IMR-90 (cell line): ENCODE data around the gene HGF.

Source experiments
- BHLHE40 ChIP-seq: fragments of 150-350 bp; IDR thresholded peaks from 2 replicates; pipeline ENCODE4 v1.6.1; 2016; ENCODE audit warnings: mild to moderate bottlenecking, low read depth, low read length
- CEBPB ChIP-seq: IDR thresholded peaks from 2 replicates; pipeline ENCODE4 v1.6.1; 2012; ENCODE audit warnings: low read depth, low read length, improper control_type of control experiment
- CHD1 ChIP-seq: IDR thresholded peaks from 2 replicates; pipeline ENCODE4 v1.6.1; 2012; ENCODE audit warnings: low read depth, low read length, improper control_type of control experiment
- FOS ChIP-seq: fragments of 150-350 bp; IDR thresholded peaks from 2 replicates; pipeline ENCODE4 v1.6.1; 2016; ENCODE audit warnings: low read depth, low read length
- MAFK ChIP-seq: IDR thresholded peaks from 2 replicates; pipeline ENCODE4 v1.6.1; 2012; ENCODE audit warnings: low read depth, low read length, improper control_type of control experiment
- MXI1 ChIP-seq: IDR thresholded peaks from 2 replicates; pipeline ENCODE4 v1.6.1; 2012; ENCODE audit warnings: low read depth, mild to moderate bottlenecking, low read length, moderate library complexity, borderline replicate concordance
- NFE2L2 ChIP-seq: fragments of 150-350 bp; IDR thresholded peaks from 2 replicates; pipeline ENCODE4 v1.6.1; 2016; ENCODE audit warnings: low read depth, mild to moderate bottlenecking, low read length
- POLR2A ChIP-seq: IDR thresholded peaks from 2 replicates; pipeline ENCODE4 v1.6.1; 2012; ENCODE audit warnings: mild to moderate bottlenecking, low read depth, low read length
- RAD21 ChIP-seq: IDR thresholded peaks from 2 replicates; pipeline ENCODE4 v1.6.1; 2012; ENCODE audit warnings: low read length, improper control_type of control experiment
- RCOR1 ChIP-seq: IDR thresholded peaks from 2 replicates; pipeline ENCODE4 v1.6.1; 2012; ENCODE audit warnings: mild to moderate bottlenecking, low read length, improper control_type of control experiment; ENCODE audit not compliant: insufficient replicate concordance
- RFX5 ChIP-seq: IDR thresholded peaks from 2 replicates; pipeline ENCODE4 v1.8.0; 2012; ENCODE audit warnings: low read depth, mild to moderate bottlenecking, low read length, moderate library complexity
- TF ChIP-seq, protein P1 (sequence below): conservative IDR thresholded peaks from 2 replicates; pipeline ENCODE4 v1.5.1; 2012; ENCODE audit warnings: mild to moderate bottlenecking, low read depth, low read length, improper control_type of control experiment
- TF ChIP-seq, protein P2 (sequence below): fragments of 150-350 bp; IDR thresholded peaks from 2 replicates; pipeline ENCODE4 v1.6.1; 2016; ENCODE audit warnings: low read depth, mild to moderate bottlenecking, low read length, moderate library complexity, borderline replicate concordance
- TF ChIP-seq, protein P3 (sequence below): fragments of 150-350 bp; IDR thresholded peaks from 2 replicates; pipeline ENCODE4 v1.6.1; 2017; ENCODE audit warnings: mild to moderate bottlenecking, antibody characterized with exemption, low read length, low read depth

DNA sequence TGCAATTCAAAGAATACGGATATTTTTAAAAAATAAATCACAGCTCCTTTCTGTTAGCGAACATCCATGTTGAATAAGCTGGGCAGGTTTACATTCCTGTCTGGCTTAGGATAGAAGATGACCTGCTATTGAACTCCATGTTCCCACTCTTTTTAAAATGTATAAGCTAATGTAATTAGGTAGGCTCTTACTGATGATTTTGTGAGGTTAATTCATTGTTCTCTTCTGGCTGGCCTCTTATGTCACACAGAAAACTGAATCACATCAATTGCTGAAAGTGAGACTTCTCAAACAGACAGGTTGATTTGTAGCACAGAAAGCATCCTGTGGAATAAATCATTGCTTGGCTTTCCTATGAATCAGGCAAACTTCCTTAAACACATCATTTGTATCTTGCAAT, 24.2 kb downstream of the HGF start:
- TF ChIP-seq POLR2A (no peak), RCOR1 (no peak), FOS (no peak), CHD1 (no peak), MXI1 (no peak), MAFK (no peak), NFE2L2 (no peak), BHLHE40 (no peak), RFX5 (no peak), CEBPB (no peak), RAD21 (no peak)
- TF ChIP-seq, protein P1, sequence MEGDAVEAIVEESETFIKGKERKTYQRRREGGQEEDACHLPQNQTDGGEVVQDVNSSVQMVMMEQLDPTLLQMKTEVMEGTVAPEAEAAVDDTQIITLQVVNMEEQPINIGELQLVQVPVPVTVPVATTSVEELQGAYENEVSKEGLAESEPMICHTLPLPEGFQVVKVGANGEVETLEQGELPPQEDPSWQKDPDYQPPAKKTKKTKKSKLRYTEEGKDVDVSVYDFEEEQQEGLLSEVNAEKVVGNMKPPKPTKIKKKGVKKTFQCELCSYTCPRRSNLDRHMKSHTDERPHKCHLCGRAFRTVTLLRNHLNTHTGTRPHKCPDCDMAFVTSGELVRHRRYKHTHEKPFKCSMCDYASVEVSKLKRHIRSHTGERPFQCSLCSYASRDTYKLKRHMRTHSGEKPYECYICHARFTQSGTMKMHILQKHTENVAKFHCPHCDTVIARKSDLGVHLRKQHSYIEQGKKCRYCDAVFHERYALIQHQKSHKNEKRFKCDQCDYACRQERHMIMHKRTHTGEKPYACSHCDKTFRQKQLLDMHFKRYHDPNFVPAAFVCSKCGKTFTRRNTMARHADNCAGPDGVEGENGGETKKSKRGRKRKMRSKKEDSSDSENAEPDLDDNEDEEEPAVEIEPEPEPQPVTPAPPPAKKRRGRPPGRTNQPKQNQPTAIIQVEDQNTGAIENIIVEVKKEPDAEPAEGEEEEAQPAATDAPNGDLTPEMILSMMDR, result no peak
- TF ChIP-seq, protein P2, sequence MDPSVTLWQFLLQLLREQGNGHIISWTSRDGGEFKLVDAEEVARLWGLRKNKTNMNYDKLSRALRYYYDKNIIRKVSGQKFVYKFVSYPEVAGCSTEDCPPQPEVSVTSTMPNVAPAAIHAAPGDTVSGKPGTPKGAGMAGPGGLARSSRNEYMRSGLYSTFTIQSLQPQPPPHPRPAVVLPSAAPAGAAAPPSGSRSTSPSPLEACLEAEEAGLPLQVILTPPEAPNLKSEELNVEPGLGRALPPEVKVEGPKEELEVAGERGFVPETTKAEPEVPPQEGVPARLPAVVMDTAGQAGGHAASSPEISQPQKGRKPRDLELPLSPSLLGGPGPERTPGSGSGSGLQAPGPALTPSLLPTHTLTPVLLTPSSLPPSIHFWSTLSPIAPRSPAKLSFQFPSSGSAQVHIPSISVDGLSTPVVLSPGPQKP, result no peak
- TF ChIP-seq, protein P3, sequence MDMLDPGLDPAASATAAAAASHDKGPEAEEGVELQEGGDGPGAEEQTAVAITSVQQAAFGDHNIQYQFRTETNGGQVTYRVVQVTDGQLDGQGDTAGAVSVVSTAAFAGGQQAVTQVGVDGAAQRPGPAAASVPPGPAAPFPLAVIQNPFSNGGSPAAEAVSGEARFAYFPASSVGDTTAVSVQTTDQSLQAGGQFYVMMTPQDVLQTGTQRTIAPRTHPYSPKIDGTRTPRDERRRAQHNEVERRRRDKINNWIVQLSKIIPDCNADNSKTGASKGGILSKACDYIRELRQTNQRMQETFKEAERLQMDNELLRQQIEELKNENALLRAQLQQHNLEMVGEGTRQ, result no peak
